NCI-H187 (cell line): ENCODE results near the gene CORO2A.

Experiments
- DNase-seq, 2 experiments: peaks; one replicate each; lab custom pipeline; 2025; lab: John Stamatoyannopoulos, UW

The CORO2A gene

GRCh38 chr9:98219364-98219716 lies 26.9 kb upstream of the CORO2A start:
- no peak for DNase-seq

GRCh38 chr9:98218562-98219363 lies 26.3 kb upstream of the CORO2A start:
- DNase-seq, result no peak

GRCh38 chr9:98217255-98217654 lies 24.8 kb upstream of the CORO2A start:
- no peak for DNase-seq

GRCh38 chr9:98216391-98216790 lies 24.0 kb upstream of the CORO2A start:
- DNase-seq, result no peak

GRCh38 chr9:98215821-98216220 lies 23.4 kb upstream of the CORO2A start:
- no peak for DNase-seq

- no peak for DNase-seq
Observed at GRCh38 chr9:98215271-98215670, 22.8 kb upstream of the CORO2A start.

GRCh38 chr9:98214811-98215210 lies 22.4 kb upstream of the CORO2A start:
- DNase-seq, result no peak

GRCh38 chr9:98211260-98211659 lies 18.8 kb upstream of the CORO2A start:
- no peak for DNase-seq

- DNase-seq, result no peak
Observed at GRCh38 chr9:98210435-98210834, 18.0 kb upstream of the CORO2A start.

GRCh38 chr9:98209530-98209929 lies 17.1 kb upstream of the CORO2A start:
- DNase-seq, result no peak

- DNase-seq, result no peak
Observed at GRCh38 chr9:98208635-98209034, 16.2 kb upstream of the CORO2A start.

- no peak for DNase-seq
Observed at GRCh38 chr9:98207606-98208005, 15.2 kb upstream of the CORO2A start.

- no peak for DNase-seq
Observed at GRCh38 chr9:98206754-98207153, 14.3 kb upstream of the CORO2A start.

GRCh38 chr9:98204692-98205091 lies 12.3 kb upstream of the CORO2A start:
- DNase-seq, result no peak

- DNase-seq, result no peak
Observed at GRCh38 chr9:98203153-98203552, 10.7 kb upstream of the CORO2A start.

- DNase-seq, result no peak
Observed at GRCh38 chr9:98202252-98202651, 9.8 kb upstream of the CORO2A start.

GRCh38 chr9:98201749-98202148 lies 9.3 kb upstream of the CORO2A start:
- DNase-seq, result no peak

- no peak for DNase-seq
Observed at GRCh38 chr9:98201102-98201501, 8.7 kb upstream of the CORO2A start.

GRCh38 chr9:98199388-98200033 lies 7.1 kb upstream of the CORO2A start:
- DNase-seq, result no peak

GRCh38 chr9:98195671-98196070 lies 3.2 kb upstream of the CORO2A start:
- DNase-seq, result no peak

- DNase-seq, result no peak
Observed at GRCh38 chr9:98193336-98193944, 1.0 kb upstream of the CORO2A start.

GRCh38 chr9:98191671-98192502 lies 550 bp downstream of the CORO2A start:
- no peak for DNase-seq
